ENCODE measurements around the gene PSMD3.
"Not testable (repeated sequence)": the region's sequence is repeated elsewhere in the genome, so short reads cannot be mapped to it uniquely, and the experiment has no call there.

Gene PSMD3

GRCh38 chr17:39939106-39939505 lies 41.5 kb upstream of the PSMD3 start:
- no peak for TF ChIP-seq CTCF (IDR thresholded peaks at IDR 0.05; ENCODE audit: insufficient read depth, low read depth, low read length, missing control alignments)
- H3K4me3 ChIP-seq (ENCODE audit: low read length): no peak overlapping the region
- DNase-seq (ENCODE audit: low read depth): peak; percentile 43

GRCh38 chr17:39939588-39940419 lies 40.8 kb upstream of the PSMD3 start:
- peak; percentile 71 for DNase-seq (ENCODE audit: low read depth)
- TF ChIP-seq CTCF (IDR thresholded peaks at IDR 0.05; ENCODE audit: insufficient read depth, low read depth, low read length, missing control alignments): no peak
- no peak overlapping the region for H3K4me3 ChIP-seq (ENCODE audit: low read length)

GRCh38 chr17:39943702-39944392 lies 36.8 kb upstream of the PSMD3 start:
- no peak for TF ChIP-seq CTCF (IDR thresholded peaks at IDR 0.05; ENCODE audit: insufficient read depth, low read depth, low read length, missing control alignments)
- H3K4me3 ChIP-seq (ENCODE audit: low read length): no peak overlapping the region

GRCh38 chr17:39944393-39944711 lies 36.3 kb upstream of the PSMD3 start:
- no peak overlapping the region for H3K4me3 ChIP-seq (ENCODE audit: low read length)
- no peak for TF ChIP-seq CTCF (IDR thresholded peaks at IDR 0.05; ENCODE audit: insufficient read depth, low read depth, low read length, missing control alignments)
- no peak for DNase-seq (ENCODE audit: low read depth)

More at GRCh38 chr17:39943702-39944392, 36.8 kb upstream of the PSMD3 start:
- no peak for DNase-seq (ENCODE audit: low read depth)

- DNase-seq (ENCODE audit: low read depth): peak; percentile 82
- TF ChIP-seq CTCF (IDR thresholded peaks at IDR 0.05; ENCODE audit: insufficient read depth, low read depth, low read length, missing control alignments): no peak
- H3K4me3 ChIP-seq (ENCODE audit: low read length): no peak overlapping the region
Measured at GRCh38 chr17:39946551-39947330, 33.9 kb upstream of the PSMD3 start.

GRCh38 chr17:39948489-39948828 lies 32.1 kb upstream of the PSMD3 start:
- H3K4me3 ChIP-seq (ENCODE audit: low read length); DNase-seq (ENCODE audit: low read depth): not testable (repeated sequence)

GRCh38 chr17:39949028-39949427 lies 31.6 kb upstream of the PSMD3 start:
- DNase-seq (ENCODE audit: low read depth): peak; percentile 31
- no peak overlapping the region for H3K4me3 ChIP-seq (ENCODE audit: low read length)
- no peak for TF ChIP-seq CTCF (IDR thresholded peaks at IDR 0.05; ENCODE audit: insufficient read depth, low read depth, low read length, missing control alignments)
